HCT116 (cell line): Measurements from ENCODE around the gene GRIK2. TPM values are rescaled to one million over a fixed set of nuclear protein-coding genes. Genes with fewer than 3 reads are reported as not detected.

Source experiments
- ATAC-seq: fragments of 200-7000 bp; cut with Tn5 transposase; 2 replicates; pipeline ENCODE4 v1.9.1; 2020; ENCODE audit warnings: mild to moderate bottlenecking, moderate library complexity
- BruUV-seq: library from RNA; stranded (reverse); fragments of 400-500 nt; replicated peaks from 2 replicates; lab custom pipeline; 2021; lab: Mats Ljungman, UMichigan
- CTCF ChIA-PET: fragments of 300-600 bp; sonication (Branson Sonifier 250); formaldehyde crosslinking; loops from one replicate; lab custom pipeline; 2021; ENCODE audit warnings: antibody characterized with exemption; lab: Charles Lee
- POLR2A ChIA-PET: fragments of 300-600, 350-600 bp; sonication (Branson Sonifier 250); formaldehyde crosslinking; loops from one replicate; lab custom pipeline; 2021; ENCODE audit warnings: antibody characterized with exemption; lab: Charles Lee
- RAD21 ChIA-PET, 2 experiments: fragments of 300-600 bp; sonication (Branson Sonifier 250); formaldehyde crosslinking; loops; one replicate each; lab custom pipeline; 2023; ENCODE audit warnings: low total read pairs in 2 of 2; ENCODE audit not compliant: uncharacterized antibody in 2 of 2, unreplicated experiment in 2 of 2, low non-redundant PET in 1 of 2; lab: Charles Lee
- DNase-seq: peaks from one replicate; pipeline ENCODE4 v3.0.0-alpha.2; 2010; ENCODE audit warnings: low read depth, low spot score
- H2AFZ ChIP-seq: fragments of 200-600 bp; shearing (Covaris generic), sonication (generic); 2 replicates; pipeline ENCODE4 v1.6.1; 2017; ENCODE audit warnings: low read depth, mixed run types, mixed read lengths, antibody characterized with exemption, low read length; ENCODE audit not compliant: poor library complexity, severe bottlenecking
- H3K27ac ChIP-seq: 2 replicates; pipeline ENCODE4 v1.5.1; 2012; ENCODE audit warnings: low read depth, low read length
- H3K27me3 ChIP-seq: fragments of 200-600 bp; sonication (generic); 2 replicates; pipeline ENCODE4 v1.6.1; 2016; ENCODE audit warnings: mixed run types, low read length, mixed read lengths; ENCODE audit not compliant: insufficient read depth
- H3K36me3 ChIP-seq, 2 experiments: fragments of 200-500 bp in 1 of 2; fragments of 200-600 bp in 1 of 2; sonication (Bioruptor generic) in 1 of 2; sonication (generic) in 1 of 2; 2 replicates each; pipeline versions ENCODE4 v1.5.1 to v1.6.1; 2014 to 2016; ENCODE audit warnings: low read length in 2 of 2, inconsistent platforms in 1 of 2, mixed read lengths in 1 of 2, mixed run types in 1 of 2; ENCODE audit not compliant: insufficient read depth in 2 of 2, control insufficient read depth in 1 of 2
- H3K4me1 ChIP-seq, 2 experiments: fragments of 200-600 bp in 1 of 2; sonication (generic) in 1 of 2; 2 replicates each; pipeline versions ENCODE4 v1.5.1 to v1.6.1; 2012 to 2017; ENCODE audit warnings: low read length in 2 of 2, inconsistent platforms in 1 of 2, mild to moderate bottlenecking in 1 of 2, mixed read lengths in 1 of 2, mixed run types in 1 of 2, moderate library complexity in 1 of 2; ENCODE audit not compliant: insufficient read depth in 2 of 2, control insufficient read depth in 1 of 2
- H3K4me2 ChIP-seq: fragments of 200-600 bp; sonication (generic); 2 replicates; pipeline ENCODE4 v1.6.1; 2017; ENCODE audit warnings: mixed run types, low read length, mixed read lengths
- H3K4me3 ChIP-seq, 2 experiments: fragments of 200-600 bp in 1 of 2; sonication (generic) in 1 of 2; replicated peaks in 1 of 2; 2 replicates each; pipeline ENCODE4 v1.5.1; 2011 to 2016; ENCODE audit warnings: low read length in 2 of 2, control low read depth in 1 of 2, low read depth in 1 of 2, mild to moderate bottlenecking in 1 of 2, mixed read lengths in 1 of 2, mixed run types in 1 of 2
- H3K79me2 ChIP-seq: fragments of 200-600 bp; sonication (generic); 2 replicates; pipeline ENCODE4 v1.6.1; 2017; ENCODE audit warnings: mild to moderate bottlenecking, mixed run types, low read length, moderate library complexity, mixed read lengths; ENCODE audit not compliant: insufficient read depth
- H3K9ac ChIP-seq: fragments of 200-600 bp; sonication (generic); 2 replicates; pipeline ENCODE4 v1.6.1; 2016; ENCODE audit warnings: low read length, mixed read lengths
- H3K9me2 ChIP-seq: fragments of 200-600 bp; sonication (generic), shearing (Covaris generic); 2 replicates; pipeline ENCODE4 v1.6.1; 2017; ENCODE audit warnings: mixed run types, mild to moderate bottlenecking, moderate library complexity; ENCODE audit not compliant: insufficient read depth
- H3K9me3 ChIP-seq, 2 experiments: fragments of 200-500 bp in 1 of 2; fragments of 200-600 bp in 1 of 2; sonication (Bioruptor generic) in 1 of 2; sonication (generic) in 1 of 2; 2 replicates each; pipeline ENCODE4 v1.6.1; 2014 to 2017; ENCODE audit warnings: low read length in 2 of 2, mixed read lengths in 2 of 2, inconsistent platforms in 1 of 2, low read depth in 1 of 2, mild to moderate bottlenecking in 1 of 2, mixed run types in 1 of 2, moderate library complexity in 1 of 2; ENCODE audit not compliant: control insufficient read depth in 1 of 2, insufficient read depth in 1 of 2
- H4K20me1 ChIP-seq: fragments of 200-600 bp; sonication (generic), shearing (Covaris generic); 2 replicates; pipeline ENCODE4 v1.6.1; 2017; ENCODE audit warnings: mixed run types, mild to moderate bottlenecking, moderate library complexity; ENCODE audit not compliant: insufficient read depth
- CEBPB ChIP-seq: IDR thresholded peaks from 2 replicates; pipeline ENCODE4 v1.6.1; 2012; ENCODE audit warnings: low read depth
- EZH2 ChIP-seq: fragments of 200-600 bp; sonication (generic); IDR thresholded peaks from 2 replicates; pipeline ENCODE4 v1.6.1; 2017; ENCODE audit warnings: antibody characterized with exemption, mixed run types
- EZH2phosphoT487 ChIP-seq: fragments of 200-600 bp; IDR thresholded peaks from 2 replicates; pipeline ENCODE4 v1.6.1; 2018; ENCODE audit warnings: antibody characterized with exemption, borderline replicate concordance
- JUND ChIP-seq: IDR thresholded peaks from 2 replicates; pipeline ENCODE4 v1.6.1; 2012
- POLR2AphosphoS5 ChIP-seq: IDR thresholded peaks from 2 replicates; pipeline ENCODE4 v1.6.1; 2011; ENCODE audit warnings: mild to moderate bottlenecking, low read depth, low read length, moderate library complexity
- RAD21 ChIP-seq: IDR thresholded peaks from 2 replicates; pipeline ENCODE4 v1.6.1; 2012; ENCODE audit warnings: low read depth, mild to moderate bottlenecking
- SP1 ChIP-seq: IDR thresholded peaks from 2 replicates; pipeline ENCODE4 v1.6.1; 2012; ENCODE audit warnings: low read depth
- TCF7L2 ChIP-seq: IDR thresholded peaks from 2 replicates; pipeline ENCODE4 v1.7.0; 2011; ENCODE audit warnings: borderline replicate concordance, inconsistent platforms; ENCODE audit not compliant: insufficient read depth, insufficient read length; ENCODE audit errors: extremely low read depth
- ZNF274 ChIP-seq: fragments of 200-500 bp; sonication (Bioruptor generic); IDR thresholded peaks from 2 replicates; pipeline ENCODE4 v1.6.1; 2014; ENCODE audit warnings: mild to moderate bottlenecking, low read depth, low read length, inconsistent platforms
- intact Hi-C: fragments of 100-400 bp; cut with micrococcal nuclease; formaldehyde crosslinking; loops from 2 replicates; pipeline ENCODE4 v1.10.0; 2022
- total RNA-seq: library from RNA; stranded (reverse); gene quantifications from one replicate; pipeline ENCODE4 v1.2.1, GENCODE V29; 2021; ENCODE audit not compliant: unreplicated experiment
- TF ChIP-seq, protein P1 (sequence below): IDR thresholded peaks from 2 replicates; pipeline ENCODE4 v1.6.1; 2012; ENCODE audit warnings: low read depth
- TF ChIP-seq, protein P2 (sequence below): IDR thresholded peaks from 2 replicates; pipeline ENCODE4 v1.6.1; 2011; ENCODE audit warnings: mild to moderate bottlenecking, low read length, moderate library complexity; ENCODE audit not compliant: insufficient replicate concordance; ENCODE audit errors: extremely low read depth
- TF ChIP-seq, protein P3 (sequence below): IDR thresholded peaks from 2 replicates; pipeline ENCODE4 v1.6.1; 2012
- TF ChIP-seq, protein P4 (sequence below): IDR thresholded peaks from 2 replicates; pipeline ENCODE4 v1.6.1; 2012
- TF ChIP-seq, protein P5 (sequence below), 3 experiments: fragments of 200-600 bp in 1 of 3; sonication (generic) in 1 of 3; IDR thresholded peaks in 2 of 3; conservative IDR thresholded peaks in 1 of 3; 2 replicates each; pipeline ENCODE4 v1.5.1; 2012 to 2017; ENCODE audit warnings: low read depth in 2 of 3, low read length in 2 of 3, antibody characterized with exemption in 1 of 3, borderline replicate concordance in 1 of 3, control low read depth in 1 of 3, mild to moderate bottlenecking in 1 of 3, mixed read lengths in 1 of 3, mixed run types in 1 of 3, moderate library complexity in 1 of 3; ENCODE audit not compliant: insufficient read depth in 1 of 3

GRIK2 gene
- total RNA-seq, 1 experiment from 2014 or later, result 0.64 TPM

DNA sequence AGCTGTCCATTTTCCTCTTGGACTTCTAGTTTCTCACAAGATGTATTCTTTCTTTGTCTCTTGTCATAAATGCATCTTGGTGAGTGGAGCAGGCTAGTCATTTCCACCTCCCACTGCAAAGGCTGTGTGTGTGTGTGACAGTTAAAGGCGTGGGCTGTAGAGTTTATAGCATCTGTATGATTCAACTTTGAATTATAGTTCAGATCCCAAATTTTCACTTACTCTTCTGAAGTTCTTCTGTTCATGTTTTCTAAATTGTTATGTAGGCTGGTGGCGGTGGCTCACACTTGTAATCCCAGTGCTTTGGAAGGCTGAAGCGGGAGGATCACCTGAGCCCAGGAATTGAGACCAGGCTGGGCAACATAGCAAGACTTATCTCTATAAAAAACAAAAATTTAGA, 44.7 kb upstream of the GRIK2 start:
- no TSS peak for BruUV-seq
- TF ChIP-seq, protein P1, sequence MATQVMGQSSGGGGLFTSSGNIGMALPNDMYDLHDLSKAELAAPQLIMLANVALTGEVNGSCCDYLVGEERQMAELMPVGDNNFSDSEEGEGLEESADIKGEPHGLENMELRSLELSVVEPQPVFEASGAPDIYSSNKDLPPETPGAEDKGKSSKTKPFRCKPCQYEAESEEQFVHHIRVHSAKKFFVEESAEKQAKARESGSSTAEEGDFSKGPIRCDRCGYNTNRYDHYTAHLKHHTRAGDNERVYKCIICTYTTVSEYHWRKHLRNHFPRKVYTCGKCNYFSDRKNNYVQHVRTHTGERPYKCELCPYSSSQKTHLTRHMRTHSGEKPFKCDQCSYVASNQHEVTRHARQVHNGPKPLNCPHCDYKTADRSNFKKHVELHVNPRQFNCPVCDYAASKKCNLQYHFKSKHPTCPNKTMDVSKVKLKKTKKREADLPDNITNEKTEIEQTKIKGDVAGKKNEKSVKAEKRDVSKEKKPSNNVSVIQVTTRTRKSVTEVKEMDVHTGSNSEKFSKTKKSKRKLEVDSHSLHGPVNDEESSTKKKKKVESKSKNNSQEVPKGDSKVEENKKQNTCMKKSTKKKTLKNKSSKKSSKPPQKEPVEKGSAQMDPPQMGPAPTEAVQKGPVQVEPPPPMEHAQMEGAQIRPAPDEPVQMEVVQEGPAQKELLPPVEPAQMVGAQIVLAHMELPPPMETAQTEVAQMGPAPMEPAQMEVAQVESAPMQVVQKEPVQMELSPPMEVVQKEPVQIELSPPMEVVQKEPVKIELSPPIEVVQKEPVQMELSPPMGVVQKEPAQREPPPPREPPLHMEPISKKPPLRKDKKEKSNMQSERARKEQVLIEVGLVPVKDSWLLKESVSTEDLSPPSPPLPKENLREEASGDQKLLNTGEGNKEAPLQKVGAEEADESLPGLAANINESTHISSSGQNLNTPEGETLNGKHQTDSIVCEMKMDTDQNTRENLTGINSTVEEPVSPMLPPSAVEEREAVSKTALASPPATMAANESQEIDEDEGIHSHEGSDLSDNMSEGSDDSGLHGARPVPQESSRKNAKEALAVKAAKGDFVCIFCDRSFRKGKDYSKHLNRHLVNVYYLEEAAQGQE, result no peak
- TF ChIP-seq RAD21 (no peak), POLR2AphosphoS5 (no peak), CEBPB (no peak), SP1 (no peak), EZH2phosphoT487 (no peak), EZH2 (no peak), JUND (no peak), TCF7L2 (no peak), ZNF274 (no peak)
- TF ChIP-seq, protein P2, sequence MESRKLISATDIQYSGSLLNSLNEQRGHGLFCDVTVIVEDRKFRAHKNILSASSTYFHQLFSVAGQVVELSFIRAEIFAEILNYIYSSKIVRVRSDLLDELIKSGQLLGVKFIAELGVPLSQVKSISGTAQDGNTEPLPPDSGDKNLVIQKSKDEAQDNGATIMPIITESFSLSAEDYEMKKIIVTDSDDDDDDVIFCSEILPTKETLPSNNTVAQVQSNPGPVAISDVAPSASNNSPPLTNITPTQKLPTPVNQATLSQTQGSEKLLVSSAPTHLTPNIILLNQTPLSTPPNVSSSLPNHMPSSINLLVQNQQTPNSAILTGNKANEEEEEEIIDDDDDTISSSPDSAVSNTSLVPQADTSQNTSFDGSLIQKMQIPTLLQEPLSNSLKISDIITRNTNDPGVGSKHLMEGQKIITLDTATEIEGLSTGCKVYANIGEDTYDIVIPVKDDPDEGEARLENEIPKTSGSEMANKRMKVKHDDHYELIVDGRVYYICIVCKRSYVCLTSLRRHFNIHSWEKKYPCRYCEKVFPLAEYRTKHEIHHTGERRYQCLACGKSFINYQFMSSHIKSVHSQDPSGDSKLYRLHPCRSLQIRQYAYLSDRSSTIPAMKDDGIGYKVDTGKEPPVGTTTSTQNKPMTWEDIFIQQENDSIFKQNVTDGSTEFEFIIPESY, result no peak
- TF ChIP-seq, protein P3, sequence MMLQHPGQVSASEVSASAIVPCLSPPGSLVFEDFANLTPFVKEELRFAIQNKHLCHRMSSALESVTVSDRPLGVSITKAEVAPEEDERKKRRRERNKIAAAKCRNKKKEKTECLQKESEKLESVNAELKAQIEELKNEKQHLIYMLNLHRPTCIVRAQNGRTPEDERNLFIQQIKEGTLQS, result no peak
- TF ChIP-seq, protein P4, sequence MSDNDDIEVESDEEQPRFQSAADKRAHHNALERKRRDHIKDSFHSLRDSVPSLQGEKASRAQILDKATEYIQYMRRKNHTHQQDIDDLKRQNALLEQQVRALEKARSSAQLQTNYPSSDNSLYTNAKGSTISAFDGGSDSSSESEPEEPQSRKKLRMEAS, result no peak
- TF ChIP-seq, protein P5, sequence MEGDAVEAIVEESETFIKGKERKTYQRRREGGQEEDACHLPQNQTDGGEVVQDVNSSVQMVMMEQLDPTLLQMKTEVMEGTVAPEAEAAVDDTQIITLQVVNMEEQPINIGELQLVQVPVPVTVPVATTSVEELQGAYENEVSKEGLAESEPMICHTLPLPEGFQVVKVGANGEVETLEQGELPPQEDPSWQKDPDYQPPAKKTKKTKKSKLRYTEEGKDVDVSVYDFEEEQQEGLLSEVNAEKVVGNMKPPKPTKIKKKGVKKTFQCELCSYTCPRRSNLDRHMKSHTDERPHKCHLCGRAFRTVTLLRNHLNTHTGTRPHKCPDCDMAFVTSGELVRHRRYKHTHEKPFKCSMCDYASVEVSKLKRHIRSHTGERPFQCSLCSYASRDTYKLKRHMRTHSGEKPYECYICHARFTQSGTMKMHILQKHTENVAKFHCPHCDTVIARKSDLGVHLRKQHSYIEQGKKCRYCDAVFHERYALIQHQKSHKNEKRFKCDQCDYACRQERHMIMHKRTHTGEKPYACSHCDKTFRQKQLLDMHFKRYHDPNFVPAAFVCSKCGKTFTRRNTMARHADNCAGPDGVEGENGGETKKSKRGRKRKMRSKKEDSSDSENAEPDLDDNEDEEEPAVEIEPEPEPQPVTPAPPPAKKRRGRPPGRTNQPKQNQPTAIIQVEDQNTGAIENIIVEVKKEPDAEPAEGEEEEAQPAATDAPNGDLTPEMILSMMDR (IDR thresholded peaks at IDR 0.05 in 2 of 3, conservative IDR thresholded peaks at IDR 0.05 in 1 of 3; ENCODE audit: borderline replicate concordance in 1 of 3, insufficient read depth in 1 of 3, low read depth in 2 of 3, low read length in 2 of 3), result no peak

More for the DNA sequence above, 44.7 kb upstream of the GRIK2 start:
- H3K79me2 ChIP-seq, result no peaks in the 10 kb centered on the region
- no peak overlapping the region for H3K4me2 ChIP-seq
- no peak overlapping the region for H3K4me3 ChIP-seq
- H3K9me2 ChIP-seq, result 0 out of 2 replicates have a peak, but pooled peaks cover 4% of the 10 kb centered on the region
- ATAC-seq (no peak), DNase-seq (no peak)
- CTCF ChIA-PET, result no interaction called here
- RAD21 ChIA-PET, result no interaction called here
- no peaks in the 10 kb centered on the region for H3K4me1 ChIP-seq
- no peak overlapping the region for H3K9ac ChIP-seq
- no peaks in the 10 kb centered on the region for H4K20me1 ChIP-seq
- no peak overlapping the region for H2AFZ ChIP-seq
- POLR2A ChIA-PET, result no interaction called here
- no peaks in the 10 kb centered on the region for H3K27me3 ChIP-seq
- intact Hi-C loops, result no loop called here
- H3K9me3 ChIP-seq, result no peaks in the 10 kb centered on the region
- no peaks in the 10 kb centered on the region for H3K36me3 ChIP-seq
- H3K27ac ChIP-seq, result no peak overlapping the region
